Hindlimb muscle (tissue), 1 donor: ENCODE results near the gene C10orf120. TPM values are rescaled to one million over a fixed set of nuclear protein-coding genes. Genes with fewer than 3 reads are reported as not detected.

Experiments used
- DNase-seq: peaks from one replicate; pipeline ENCODE4 v3.0.0-alpha.2; 2013
- polyA plus RNA-seq: library from polyadenylated mRNA; unstranded; fragments of 120-200 nt; gene quantifications from one replicate; pipeline ENCODE4 v1.2.1, GENCODE V29; 2013; ENCODE audit not compliant: insufficient read length

Gene C10orf120
- polyA plus RNA-seq, 1 donor: not detected

- DNase-seq: peak; percentile 15
Observed at GRCh38 chr10:122703483-122704448, 4.1 kb upstream of the C10orf120 start.

DNA sequence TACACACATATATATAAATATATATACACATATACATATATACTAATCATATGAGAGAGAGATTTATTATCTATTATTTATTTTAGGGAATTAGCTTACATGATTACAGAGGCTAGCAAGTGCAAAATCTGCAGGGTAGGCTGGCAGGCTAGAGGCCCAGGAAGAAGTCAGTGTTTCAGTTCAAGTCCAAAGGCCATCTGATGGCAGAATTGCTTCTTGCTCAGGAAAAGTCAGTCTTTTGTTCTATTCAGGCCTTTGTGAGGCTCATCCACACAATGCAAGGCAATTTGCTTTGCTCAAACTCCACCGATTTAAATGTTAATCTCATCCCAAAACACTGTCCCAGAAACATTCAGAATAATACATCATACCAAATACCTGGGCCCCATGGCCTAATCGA is 2.6 kb upstream of the C10orf120 start:
- DNase-seq: no peak

DNA sequence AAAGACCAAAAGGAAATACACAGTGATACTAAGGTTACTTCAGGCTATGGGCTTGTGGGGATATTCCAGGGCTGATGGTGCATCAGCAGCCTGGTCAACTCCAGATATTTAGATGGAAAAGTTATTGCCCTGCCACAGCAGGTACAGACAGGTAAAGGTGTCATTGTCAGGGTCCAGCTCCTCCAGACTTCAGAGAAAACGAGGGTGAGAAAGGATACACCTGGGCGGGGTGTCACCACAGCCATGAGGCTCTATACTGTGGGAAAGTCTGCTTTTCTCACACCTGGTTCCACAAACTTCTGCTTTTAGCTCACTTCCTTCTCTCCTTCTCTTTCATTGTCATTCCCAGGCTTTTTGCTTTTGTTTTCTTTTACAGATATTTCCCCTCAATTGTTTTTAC is 2.0 kb upstream of the C10orf120 start:
- no peak for DNase-seq

DNA sequence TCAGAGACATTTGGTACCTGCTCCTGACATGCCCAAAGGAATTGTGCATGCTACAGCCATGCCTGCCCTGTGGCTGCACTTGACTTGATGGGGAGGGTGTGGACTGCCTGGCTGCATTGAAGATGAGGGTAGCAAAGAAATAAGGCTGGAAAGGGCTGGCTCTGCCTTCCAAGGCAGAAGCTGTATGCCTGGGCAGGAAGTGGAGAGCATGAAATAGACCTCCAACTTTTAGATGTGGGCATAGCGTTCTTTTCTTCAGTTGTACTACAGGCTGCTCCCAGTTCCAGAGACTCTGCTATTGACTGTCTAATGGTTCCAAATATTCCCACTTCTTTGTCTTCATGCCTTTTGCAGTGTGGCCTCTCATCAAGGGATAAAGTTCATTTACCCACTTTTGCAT is 3.0 kb downstream of the C10orf120 start:
- no peak for DNase-seq

DNA sequence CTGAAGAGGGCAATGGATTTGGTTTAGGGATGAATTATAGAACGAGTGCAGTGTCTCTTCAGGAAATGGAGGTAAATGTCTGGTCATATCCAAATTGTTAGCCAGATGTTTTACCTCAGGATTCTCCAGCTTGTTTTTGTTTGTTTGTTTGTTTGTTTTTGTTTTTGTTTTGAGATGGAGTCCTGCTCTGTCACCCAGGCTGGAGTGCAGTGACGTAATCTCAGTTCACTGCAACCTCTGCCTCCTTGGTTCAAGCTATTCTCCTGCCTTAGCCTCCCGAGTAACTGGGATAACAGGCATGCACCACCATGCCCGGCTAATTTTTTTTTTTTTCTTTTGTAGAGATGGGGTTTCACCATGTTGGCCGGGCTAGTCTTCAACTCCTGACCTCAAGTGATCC is 6.9 kb downstream of the C10orf120 start:
- no peak for DNase-seq

- DNase-seq: no peak
Observed at GRCh38 chr10:122689146-122689820, 10.4 kb downstream of the C10orf120 start.

DNA sequence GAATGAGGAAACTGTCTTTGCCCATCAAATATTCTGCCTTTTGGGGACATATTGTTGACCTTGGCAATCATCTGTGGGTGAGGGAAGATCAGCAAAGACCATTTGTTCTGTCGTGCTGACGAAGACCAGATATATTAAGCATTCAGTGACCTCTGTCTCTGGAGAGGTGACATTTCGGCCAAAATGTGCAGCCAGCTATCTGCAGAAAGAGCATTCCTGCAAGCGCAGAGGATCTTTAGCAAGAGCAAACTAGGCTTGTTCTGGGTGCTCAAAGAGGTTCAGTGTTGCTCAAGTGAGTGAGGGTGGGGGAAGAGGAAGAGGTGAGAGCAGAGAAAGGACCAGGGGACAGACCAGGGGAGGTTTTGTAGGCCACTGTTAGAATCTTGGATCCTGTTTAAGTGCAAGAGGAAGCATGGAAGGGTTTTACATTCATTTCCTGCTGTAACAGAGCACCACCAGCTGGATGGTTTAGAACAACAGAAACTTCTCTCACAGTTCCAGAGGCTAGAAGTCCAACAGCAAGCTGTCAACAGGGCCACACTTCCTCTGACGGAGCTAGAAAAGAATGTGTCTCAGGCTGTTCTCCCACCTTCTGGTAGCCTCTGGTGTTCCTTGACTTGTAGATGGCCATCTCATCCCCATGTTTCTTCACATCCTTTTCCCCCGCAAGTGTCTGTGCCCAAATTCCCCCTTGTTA is 11.2 kb downstream of the C10orf120 start:
- no peak for DNase-seq

DNA sequence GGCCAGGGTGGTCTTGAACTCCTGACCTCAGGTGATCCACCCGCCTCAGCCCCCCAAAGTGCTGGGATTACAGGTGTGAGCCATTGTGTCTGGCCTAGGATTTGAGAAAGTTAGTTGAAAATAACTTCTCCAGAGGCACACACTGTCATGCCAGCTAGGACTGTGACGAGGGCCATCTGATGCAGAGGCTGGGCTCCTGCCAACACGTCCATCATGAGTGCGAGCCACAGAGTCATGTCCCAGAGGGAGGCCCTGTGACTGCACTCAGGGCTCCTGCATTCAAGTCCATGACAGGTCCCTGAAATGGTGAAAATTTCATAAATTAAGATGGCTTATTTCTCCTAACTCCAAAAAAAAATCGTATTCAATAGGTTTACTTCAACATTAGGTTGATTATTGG is 17.1 kb downstream of the C10orf120 start:
- no peak for DNase-seq

DNA sequence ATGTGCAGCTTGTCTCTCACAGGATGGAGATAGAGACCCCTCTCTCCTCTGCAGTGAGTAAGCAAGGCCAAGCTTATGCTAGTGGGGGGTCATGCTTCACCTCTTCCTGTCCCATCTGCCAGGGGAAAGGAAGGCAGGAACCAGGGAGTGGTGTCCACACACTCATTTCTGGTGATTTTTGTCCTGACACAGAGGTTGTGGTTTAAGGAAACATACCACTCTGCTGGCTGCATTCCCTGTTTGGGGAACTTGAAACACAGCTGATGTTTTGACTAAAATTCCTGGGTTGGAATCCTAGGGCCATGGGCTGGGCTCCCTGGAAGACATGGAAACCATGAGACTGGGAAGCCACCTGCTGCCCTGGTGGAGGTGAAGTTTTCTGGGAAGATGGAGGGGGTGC is 21.4 kb downstream of the C10orf120 start:
- DNase-seq: no peak

GRCh38 chr10:122675278-122675677 is 24.4 kb downstream of the C10orf120 start:
- no peak for DNase-seq

GRCh38 chr10:122674781-122675180 is 24.9 kb downstream of the C10orf120 start:
- no peak for DNase-seq

GRCh38 chr10:122673731-122674130 is 25.9 kb downstream of the C10orf120 start:
- DNase-seq: no peak

DNA sequence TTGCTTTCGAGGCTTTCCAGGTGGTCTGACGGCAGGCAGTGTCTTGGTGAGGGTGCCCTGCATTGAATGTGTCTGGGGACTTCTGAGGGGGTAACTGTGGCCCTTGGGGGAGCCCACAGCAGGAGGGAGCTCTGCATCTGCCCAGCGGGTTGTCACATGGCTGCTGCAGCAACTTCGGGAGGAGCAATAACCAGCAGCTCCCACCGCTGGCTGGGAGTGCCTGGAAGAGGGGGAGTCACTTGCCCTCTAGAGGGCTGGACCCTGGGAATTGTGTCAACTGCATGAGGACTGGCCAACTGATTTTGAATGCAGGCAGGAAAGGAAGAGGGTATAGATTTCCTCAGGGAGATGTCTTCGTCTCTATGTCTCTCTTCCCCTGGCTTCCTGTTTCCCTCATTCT is 26.4 kb downstream of the C10orf120 start:
- no peak for DNase-seq

GRCh38 chr10:122672655-122673054 is 27.0 kb downstream of the C10orf120 start:
- DNase-seq: no peak

- no peak for DNase-seq
Observed at GRCh38 chr10:122671355-122671754, 28.3 kb downstream of the C10orf120 start.

- DNase-seq: no peak
Observed at GRCh38 chr10:122669842-122670241, 29.8 kb downstream of the C10orf120 start.

DNA sequence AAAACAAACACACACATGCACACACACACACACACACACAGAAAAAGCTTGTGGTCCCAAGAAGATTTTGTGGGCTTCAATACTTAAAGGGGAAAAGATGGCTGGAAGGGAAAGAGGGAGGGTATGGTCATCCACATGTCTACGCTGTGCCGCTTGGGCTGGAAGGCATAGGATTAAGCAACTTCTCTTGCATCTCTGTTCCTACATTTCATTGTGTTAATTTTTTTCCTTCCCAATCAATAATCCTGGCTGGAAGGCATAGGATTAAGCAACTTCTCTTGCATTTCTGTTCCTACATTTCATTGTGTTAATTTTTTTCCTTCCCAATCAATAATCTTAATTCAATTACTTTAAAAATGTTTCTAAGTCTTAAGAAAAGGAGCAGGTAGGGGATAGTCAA is 30.6 kb downstream of the C10orf120 start:
- no peak for DNase-seq

DNA sequence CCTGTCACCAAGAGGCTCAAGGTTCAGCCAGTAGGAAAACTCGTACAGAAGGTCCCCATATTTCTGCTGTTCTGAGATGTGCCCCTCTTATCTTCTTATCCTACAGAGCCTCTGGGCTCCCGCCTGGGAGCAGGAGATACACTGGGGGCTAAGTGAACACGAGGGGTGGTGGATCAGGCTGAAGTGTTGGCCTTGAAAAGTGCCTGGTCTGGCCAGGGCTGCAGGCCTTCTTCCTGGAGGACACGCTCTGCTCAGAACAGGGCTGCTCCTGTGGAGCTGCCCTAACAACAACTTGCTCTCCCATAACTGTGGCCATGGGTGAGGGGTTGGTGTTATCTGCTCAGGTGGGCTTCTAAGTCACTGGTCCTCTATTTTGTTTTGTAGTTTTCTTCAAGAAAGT is 33.7 kb downstream of the C10orf120 start:
- DNase-seq: no peak

DNA sequence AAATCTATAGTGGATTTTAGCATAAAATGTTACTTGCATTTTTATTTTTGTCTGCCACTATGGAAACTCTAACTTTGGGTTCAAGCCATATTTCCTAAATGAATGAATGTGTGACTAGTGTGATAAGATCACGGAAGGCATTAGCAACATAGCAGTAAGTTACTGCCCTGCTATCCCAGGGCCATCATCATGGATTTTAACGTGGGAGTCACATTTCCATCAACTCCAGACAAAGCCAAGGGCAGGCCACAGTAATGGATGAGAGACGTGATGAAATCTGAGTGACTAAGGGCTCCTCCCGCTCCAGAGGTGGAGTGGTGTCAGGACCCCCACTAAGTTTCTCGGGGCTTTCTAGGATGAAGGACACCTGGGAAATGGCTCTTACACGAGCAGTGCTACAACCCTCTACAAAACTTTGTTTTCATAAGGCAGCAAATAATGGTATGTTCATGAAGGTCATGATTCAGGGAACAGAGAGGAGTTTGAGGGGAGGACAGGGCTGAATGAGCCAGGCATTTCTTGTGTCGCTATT is 34.3 kb downstream of the C10orf120 start:
- DNase-seq: no peak

DNA sequence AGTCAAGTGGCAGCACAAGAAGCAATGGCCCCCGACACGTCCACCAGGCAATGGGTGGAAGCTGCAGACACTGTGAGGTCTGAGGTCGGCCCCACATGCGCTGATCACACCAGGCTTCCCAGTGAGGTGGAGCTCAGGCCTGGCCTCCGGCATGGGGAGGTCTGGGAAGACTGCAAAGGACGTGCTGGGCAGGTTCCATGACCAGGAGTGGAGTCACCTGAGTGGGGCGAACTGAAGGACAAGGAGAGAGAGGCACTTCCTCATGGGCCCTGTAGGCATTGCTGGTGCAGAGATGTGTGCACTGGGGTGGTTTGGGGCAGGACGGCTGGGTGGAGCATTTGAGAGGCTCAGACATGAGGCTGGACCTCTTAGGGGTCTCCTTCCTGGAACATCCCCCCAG is 35.1 kb downstream of the C10orf120 start:
- no peak for DNase-seq

- no peak for DNase-seq
Observed at GRCh38 chr10:122663516-122664130, 36.0 kb downstream of the C10orf120 start.

DNA sequence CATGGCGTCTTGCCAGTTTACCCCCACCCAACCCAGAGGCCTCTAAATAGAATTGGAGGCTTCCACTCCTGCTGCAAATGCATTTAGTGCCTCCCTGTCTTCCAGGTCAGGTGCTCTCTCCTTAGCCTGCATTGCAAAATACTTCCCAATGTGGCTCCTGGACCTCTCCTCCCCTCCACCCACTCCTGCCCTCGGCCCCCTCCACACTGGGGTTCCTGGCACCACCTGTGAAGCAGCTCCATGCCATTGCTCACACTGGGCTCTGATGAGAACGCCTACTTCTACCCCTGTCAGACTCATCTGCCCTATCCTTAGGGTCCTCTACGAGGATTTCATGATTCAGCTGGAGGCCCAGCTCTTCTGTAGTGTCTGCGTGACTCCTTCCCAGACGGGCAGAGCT is 37.4 kb downstream of the C10orf120 start:
- no peak for DNase-seq

DNA sequence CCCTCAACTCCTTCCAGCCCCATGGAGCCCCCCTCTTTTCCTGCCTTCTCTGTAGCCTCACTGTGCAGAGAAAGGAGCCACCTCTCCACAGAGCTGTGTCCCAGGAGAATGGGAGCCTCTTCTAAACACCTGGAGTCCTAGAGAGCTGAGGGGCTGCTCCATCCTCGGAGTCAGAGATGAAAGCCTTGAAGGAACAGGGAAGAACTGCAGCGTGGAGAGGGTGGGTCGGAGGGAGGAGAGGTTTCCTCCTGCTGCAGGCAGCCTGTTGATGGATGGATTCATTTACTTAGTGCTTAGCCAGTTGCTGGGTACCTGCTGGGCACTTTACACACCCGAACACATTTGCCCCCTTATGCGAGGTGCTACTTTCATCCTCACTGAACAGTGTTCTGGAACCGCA is 39.0 kb downstream of the C10orf120 start:
- no peak for DNase-seq
